GM18867 (cell line): ENCODE data around the gene PPM1B.
"Not testable (repeated sequence)": the region's sequence is repeated elsewhere in the genome, so short reads cannot be mapped to it uniquely, and the experiment has no call there.

ENCODE experiments used
- ATAC-seq: cut with Tn5 transposase; IDR thresholded peaks from one replicate; pipeline ENCODE4 v1.9.1; 2021; ENCODE audit warnings: mild to moderate bottlenecking, moderate library complexity; ENCODE audit not compliant: unreplicated experiment

The PPM1B gene

GRCh38 chr2:44168681-44169154 is at the start of gene PPM1B:
Gene PPM1B (plus strand): TSS chr2:44168875. CDS start chr2:44201200, 32,325 bp downstream.
- peak; percentile 73 for ATAC-seq

DNA sequence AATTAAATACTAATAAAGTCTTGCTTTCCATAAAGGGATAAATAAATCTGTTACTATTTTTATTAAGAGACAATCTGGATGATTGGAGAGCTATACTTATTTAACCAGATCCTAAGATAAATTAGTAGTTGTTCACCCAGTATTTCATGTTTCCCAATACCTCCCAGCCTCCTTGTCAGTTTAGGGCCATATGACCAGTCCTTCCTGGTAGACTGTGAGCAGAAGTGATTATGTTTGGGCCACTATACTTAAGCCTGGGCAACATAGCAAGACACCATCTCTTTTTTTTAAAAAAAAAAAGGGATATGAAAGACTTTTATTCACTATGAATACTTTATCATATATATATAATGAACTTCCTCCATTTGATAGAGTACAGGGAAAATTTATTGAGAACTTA is 48.8 kb upstream of the PPM1B start:
- no peak for ATAC-seq

GRCh38 chr2:44120428-44120827 is 48.2 kb upstream of the PPM1B start:
- ATAC-seq = no peak

DNA sequence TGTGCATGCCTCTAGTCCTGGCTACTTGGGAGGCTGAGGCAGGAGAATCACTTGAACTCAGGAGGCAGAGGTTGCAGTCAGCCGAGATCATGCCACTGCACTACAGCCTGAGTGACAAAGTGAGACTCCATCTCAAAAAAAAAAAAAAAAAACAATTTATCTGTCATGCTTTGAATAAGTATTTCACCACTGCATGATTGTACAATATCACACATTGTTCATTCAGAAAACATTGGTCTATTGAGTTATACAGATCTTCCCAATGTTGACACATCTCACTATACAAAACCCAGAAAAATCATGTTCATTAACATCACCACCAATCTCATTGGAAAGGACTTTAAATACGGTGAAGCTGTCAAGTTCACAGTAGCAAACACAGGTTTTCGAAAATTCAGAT is 46.8 kb upstream of the PPM1B start:
- no peak for ATAC-seq

- ATAC-seq = no peak
Observed at GRCh38 chr2:44124500-44124899, 44.2 kb upstream of the PPM1B start.

- ATAC-seq = no peak
Observed at GRCh38 chr2:44126106-44126797, 42.4 kb upstream of the PPM1B start.

- ATAC-seq = no peak
Observed at GRCh38 chr2:44130441-44130840, 38.2 kb upstream of the PPM1B start.

GRCh38 chr2:44131177-44131576 is 37.5 kb upstream of the PPM1B start:
- no peak for ATAC-seq

- not testable (repeated sequence) for ATAC-seq
Observed at GRCh38 chr2:44133602-44134001, 35.1 kb upstream of the PPM1B start.

GRCh38 chr2:44134848-44135247 is 33.8 kb upstream of the PPM1B start:
- ATAC-seq = no peak

DNA sequence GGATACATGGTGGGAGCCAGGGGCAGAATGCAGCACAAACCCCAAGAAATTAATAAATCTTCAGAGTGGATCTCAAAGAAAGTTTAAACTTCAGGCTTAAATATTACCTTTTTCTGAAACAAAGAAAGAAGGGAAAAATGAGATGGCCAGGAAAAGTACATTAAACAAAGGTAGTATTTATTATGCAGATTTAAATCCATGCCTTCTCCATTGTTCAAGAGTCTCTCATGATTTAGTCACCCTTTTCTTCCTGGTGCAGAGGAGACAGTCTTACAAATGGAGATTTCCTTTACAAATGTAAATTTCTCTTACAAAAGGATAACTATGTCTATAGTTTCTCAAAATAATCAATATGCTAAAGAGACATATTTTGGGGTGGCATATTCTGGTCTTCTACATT is 33.4 kb upstream of the PPM1B start:
- no peak for ATAC-seq

- no peak for ATAC-seq
Observed at GRCh38 chr2:44135771-44136170, 32.9 kb upstream of the PPM1B start.

DNA sequence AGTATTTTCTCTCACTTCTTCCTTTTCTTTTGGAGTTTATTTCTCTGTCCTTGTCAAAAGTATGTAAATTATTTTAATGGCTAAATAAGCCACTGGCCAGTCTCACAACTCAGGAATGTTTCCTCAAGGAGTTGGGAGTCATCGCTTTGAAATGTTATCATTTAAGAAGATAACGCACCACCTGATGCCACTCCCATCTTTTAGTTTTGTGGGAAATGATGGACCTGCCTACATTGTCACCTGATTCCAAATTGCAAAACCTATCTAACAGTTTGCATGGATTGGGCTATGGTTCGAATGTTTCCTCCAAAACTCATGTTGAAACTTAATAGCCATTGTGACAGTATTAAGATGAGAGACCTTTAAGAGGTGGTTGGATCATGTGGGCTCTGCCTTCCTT is 32.4 kb upstream of the PPM1B start:
- no peak for ATAC-seq

DNA sequence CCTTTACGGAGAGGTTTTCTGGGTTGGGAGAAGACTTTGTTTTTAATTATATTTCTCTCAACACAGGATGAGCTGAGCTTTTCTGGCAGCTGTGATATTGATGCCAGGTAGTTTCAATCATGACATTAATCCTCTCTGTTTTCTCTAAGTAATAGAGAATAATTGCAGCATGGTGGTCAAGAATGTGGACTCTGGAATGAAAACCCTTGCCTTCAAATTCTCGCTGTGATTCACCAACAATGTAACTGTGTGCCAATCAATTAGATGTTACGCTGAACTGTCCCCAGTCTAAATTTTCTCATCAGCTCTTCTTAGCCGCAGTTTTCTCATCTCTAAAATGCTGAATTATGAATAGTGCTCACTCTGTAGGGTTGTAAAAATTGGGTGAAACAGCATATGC is 31.6 kb upstream of the PPM1B start:
- ATAC-seq = no peak

GRCh38 chr2:44137872-44138551 is 30.7 kb upstream of the PPM1B start:
- no peak for ATAC-seq

GRCh38 chr2:44139741-44140140 is 28.9 kb upstream of the PPM1B start:
- ATAC-seq = no peak

DNA sequence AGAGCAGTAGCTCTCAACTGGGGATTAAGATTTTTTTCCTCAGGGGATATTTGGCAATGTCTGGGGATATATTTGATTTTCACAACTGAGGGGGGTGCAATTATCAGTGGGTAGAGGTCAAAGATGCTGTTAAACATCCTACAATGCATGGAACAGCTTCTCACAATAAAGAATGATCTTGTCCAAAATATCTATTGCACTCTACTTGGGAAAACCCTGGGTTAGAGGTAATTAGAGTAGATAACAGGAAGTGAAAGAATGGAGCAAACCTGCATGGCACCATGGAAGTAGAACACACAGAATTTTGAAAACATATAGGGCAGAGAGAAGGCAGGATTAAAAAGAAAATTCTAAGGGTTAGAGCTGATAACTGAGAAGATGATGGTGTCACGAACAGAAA is 26.4 kb upstream of the PPM1B start:
- ATAC-seq = no peak

DNA sequence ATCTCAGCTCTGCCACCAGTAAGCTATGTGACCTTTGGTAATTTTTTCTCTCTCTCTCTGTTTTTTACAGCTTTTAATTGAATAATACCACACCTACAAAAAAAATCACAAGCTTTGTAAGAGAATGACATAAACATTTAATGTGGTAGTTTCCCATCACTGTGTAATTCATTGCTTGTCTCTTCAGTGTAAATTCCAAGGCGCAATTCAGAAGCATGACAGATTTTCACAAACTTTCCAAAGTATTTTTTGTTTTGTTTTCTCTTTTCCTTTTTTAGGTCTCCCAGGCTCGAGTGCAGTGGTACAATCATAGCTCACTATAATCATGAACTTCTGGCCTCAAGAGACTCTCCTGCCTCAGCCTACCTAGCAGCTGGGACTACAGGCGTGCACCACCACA is 25.0 kb upstream of the PPM1B start:
- no peak for ATAC-seq

- no peak for ATAC-seq
Observed at GRCh38 chr2:44148999-44149398, 19.7 kb upstream of the PPM1B start.

- no peak for ATAC-seq
Observed at GRCh38 chr2:44150473-44150872, 18.2 kb upstream of the PPM1B start.

- ATAC-seq = no peak
Observed at GRCh38 chr2:44152865-44153669, 15.6 kb upstream of the PPM1B start.
